Measurements from ENCODE around the gene LGI2. TPM values are rescaled to one million over a fixed set of nuclear protein-coding genes. Genes with fewer than 3 reads are reported as not detected.

The LGI2 gene
- total and polyA plus RNA-seq, 9 of the 15 experiments (the other 6 are each of a cell fraction or from before 2014, with no cell fraction given): 0.03 to 0.07 TPM; not detected in 7

- H3K27ac ChIP-seq (ENCODE audit: extremely low read depth, low read depth, low read length): no peak overlapping the region
- H3K27me3 ChIP-seq (ENCODE audit: control insufficient read depth in 2 of 2, insufficient read depth in 2 of 2, low read length in 2 of 2): peaks cover 3 to 16% of the 10 kb centered on the region in 2 experiments; a peak in 2 of 5 replicates
- H3K9ac ChIP-seq (ENCODE audit: insufficient read depth in 1 of 2, low read depth in 2 of 2, low read length in 2 of 2): no peak overlapping the region
- ATAC-seq (no peak; the same call in 2 of the 3 replicates), FAIRE-seq (no peak), DNase-seq (ENCODE audit: extremely low read depth in 1 of 4, low spot score in 3 of 4) (no peak)
- ChIA-PET CTCF (ENCODE audit: low intra/inter-chr PET ratio) (no interaction called here), POLR2A (interaction anchor here (0.7 to 0.8 kb wide), 2 partner anchors 9 to 246 kb away, joined by 3 read pairs; partner anchors contain the start of gene ZCCHC4)
- H3K4me3 ChIP-seq: no peak overlapping the region
- in situ Hi-C loops (cut with MboI): no loop called here
- no peaks in the 10 kb centered on the region for H4K20me1 ChIP-seq (replicated peaks; ENCODE audit: control insufficient read depth, insufficient read depth, low read length)
- no peaks in the 10 kb centered on the region for H3K9me1 ChIP-seq (ENCODE audit: control insufficient read depth, insufficient read depth, low read length)
- TF ChIP-seq ZNF354B (CRISPR knock-in tag; IDR thresholded peaks at IDR 0.05) (no peak), LEF1 (IDR thresholded peaks at IDR 0.05) (no peak), MCM5 (IDR thresholded peaks at IDR 0.05; ENCODE audit: low read depth) (no peak), GATAD2B (IDR thresholded peaks at IDR 0.05; ENCODE audit: borderline replicate concordance) (no peak)
- 13% methylated on average over 7 of the region's 7 CpGs for WGBS (ENCODE audit: insufficient coverage, low coverage, missing lambda C conversion rate)
- H3K4me1 ChIP-seq (replicated peaks in 1 of 2; ENCODE audit: control insufficient read depth in 2 of 2, insufficient read depth in 2 of 2, low read length in 2 of 2): no peaks in the 10 kb centered on the region
- no peak overlapping the region; the same call in 1 of the 2 replicates for H3K4me2 ChIP-seq (ENCODE audit: insufficient read depth, low read length)
- no peaks in the 10 kb centered on the region for H3K79me2 ChIP-seq (ENCODE audit: control insufficient read depth, insufficient read depth, low read length)
- intact Hi-C loops (cut with micrococcal nuclease): no loop called here
- BruUV-seq (replicated peaks): no TSS peak
- no peaks in the 10 kb centered on the region for H3K9me3 ChIP-seq (replicated peaks; ENCODE audit: control insufficient read depth, insufficient read depth, low read depth, low read length)
- H3K36me3 ChIP-seq (ENCODE audit: control insufficient read depth, insufficient read depth, low read length): no peaks in the 10 kb centered on the region
- H2AFZ ChIP-seq (ENCODE audit: low read depth, low read length): no peak overlapping the region
Observed at GRCh38 chr4:25065932-25066590, 35.3 kb upstream of the LGI2 start.

GRCh38 chr4:25065431-25065858 lies 34.7 kb upstream of the LGI2 start:
- BruUV-seq (replicated peaks): no TSS peak
- Histone ChIP-seq H3K9ac (ENCODE audit: insufficient read depth in 1 of 2, low read depth in 2 of 2, low read length in 2 of 2) (no peak overlapping the region), H2AFZ (ENCODE audit: low read depth, low read length) (no peak overlapping the region), H3K4me1 (replicated peaks in 1 of 2; ENCODE audit: control insufficient read depth in 2 of 2, insufficient read depth in 2 of 2, low read length in 2 of 2) (no peaks in the 10 kb centered on the region), H3K79me2 (ENCODE audit: control insufficient read depth, insufficient read depth, low read length) (no peaks in the 10 kb centered on the region), H3K27ac (ENCODE audit: extremely low read depth, low read depth, low read length) (no peak overlapping the region), H3K27me3 (ENCODE audit: control insufficient read depth in 2 of 2, insufficient read depth in 2 of 2, low read length in 2 of 2) (peaks cover 3 to 12% of the 10 kb centered on the region in 2 experiments; a peak in 2 of 5 replicates), H3K9me1 (ENCODE audit: control insufficient read depth, insufficient read depth, low read length) (no peaks in the 10 kb centered on the region), H4K20me1 (replicated peaks; ENCODE audit: control insufficient read depth, insufficient read depth, low read length) (no peaks in the 10 kb centered on the region), H3K36me3 (ENCODE audit: control insufficient read depth, insufficient read depth, low read length) (no peaks in the 10 kb centered on the region), H3K9me3 (replicated peaks; ENCODE audit: control insufficient read depth, insufficient read depth, low read depth, low read length) (no peaks in the 10 kb centered on the region), H3K4me3 (no peak overlapping the region), H3K4me2 (ENCODE audit: insufficient read depth, low read length) (no peak overlapping the region; the same call in 1 of the 2 replicates)
- ChIA-PET CTCF (ENCODE audit: low intra/inter-chr PET ratio) (no interaction called here), POLR2A (interaction anchor here (0.6 to 0.8 kb wide), 3 partner anchors 9 to 247 kb away, joined by 3 to 4 read pairs (median 3); partner anchors contain the start of gene ZCCHC4)
- 5% methylated on average over 5 of the region's 5 CpGs for WGBS (ENCODE audit: insufficient coverage, low coverage, missing lambda C conversion rate)
- no peak for ATAC-seq
- DNase-seq (ENCODE audit: extremely low read depth in 1 of 4, low spot score in 3 of 4): no peak
- no peak for FAIRE-seq
- in situ Hi-C loops (cut with MboI): no loop called here
- intact Hi-C loops (cut with micrococcal nuclease): no loop called here
- TF ChIP-seq ZNF695 (CRISPR knock-in tag; IDR thresholded peaks at IDR 0.05) (no peak), ZSCAN32 (CRISPR knock-in tag; IDR thresholded peaks at IDR 0.05) (no peak), MYNN (IDR thresholded peaks at IDR 0.05) (no peak), MYNN (CRISPR knock-in tag; IDR thresholded peaks at IDR 0.05) (no peak), HNRNPLL (IDR thresholded peaks at IDR 0.05; ENCODE audit: low read depth, low read length, poor library complexity, severe bottlenecking) (no peak), CCNT2 (IDR thresholded peaks at IDR 0.05; ENCODE audit: borderline replicate concordance, extremely low read depth, insufficient read length, low read depth, low read length) (no peak), ARID3A (IDR thresholded peaks at IDR 0.05; ENCODE audit: borderline replicate concordance, low read depth, low read length) (no peak), ATF7 (IDR thresholded peaks at IDR 0.05) (no peak), MED1 (CRISPR knock-in tag; IDR thresholded peaks at IDR 0.05; ENCODE audit: borderline replicate concordance) (no peak), POLR2A (conservative IDR thresholded peaks at IDR 0.05) (no peak), CC2D1A (IDR thresholded peaks at IDR 0.05) (no peak)
